Upper lobe of left lung (tissue), 6 donors: ENCODE measurements around the gene DPP4. TPM values are rescaled to one million over a fixed set of nuclear protein-coding genes. Genes with fewer than 3 reads are reported as not detected.

Source experiments
- ATAC-seq, 2 donors: fragments of 200-7000 bp; cut with Tn5 transposase; one replicate each; pipeline ENCODE4 v1.9.1; 2022; ENCODE audit warnings: mild to moderate bottlenecking in 2 of 2, moderate library complexity in 2 of 2; ENCODE audit not compliant: low FRiP score in 2 of 2
- DNase-seq, 2 donors: peaks; one replicate each; pipeline ENCODE4 v3.0.0-alpha.2; 2019 to 2020
- H3K27ac ChIP-seq, 4 donors: fragments of 200-600 bp; sonication (generic); one replicate each; pipeline ENCODE4 v1.5.1; 2016 to 2019
- H3K27me3 ChIP-seq, 4 donors: fragments of 200-600 bp; sonication (generic); one replicate each; pipeline ENCODE4 v1.5.1; 2017 to 2019
- H3K36me3 ChIP-seq, 4 donors: fragments of 200-600 bp; sonication (generic); one replicate each; pipeline ENCODE4 v1.5.1; 2016 to 2019
- H3K4me1 ChIP-seq, 4 donors: fragments of 200-600 bp; sonication (generic); one replicate each; pipeline ENCODE4 v1.5.1; 2018 to 2019
- H3K4me3 ChIP-seq, 4 donors: fragments of 200-600 bp; sonication (generic); one replicate each; pipeline ENCODE4 v1.5.1; 2017 to 2019; ENCODE audit warnings: mild to moderate bottlenecking in 2 of 4, moderate library complexity in 1 of 4
- H3K9me3 ChIP-seq, 4 donors: fragments of 200-600 bp; sonication (generic); one replicate each; pipeline ENCODE4 v1.5.1; 2018 to 2019
- EP300 ChIP-seq, 4 donors: sonication (generic); formaldehyde crosslinking; IDR thresholded peaks; one replicate each; pipeline ENCODE4 v1.5.1; 2017; ENCODE audit warnings: antibody characterized with exemption in 4 of 4, control low read depth in 2 of 4
- POLR2A ChIP-seq, 4 donors: fragments of 450-650 bp; IDR thresholded peaks; one replicate each; pipeline ENCODE4 v1.5.1; 2016 to 2017; ENCODE audit warnings: antibody characterized with exemption in 4 of 4, mild to moderate bottlenecking in 2 of 4
- POLR2AphosphoS5 ChIP-seq, 2 donors: sonication (generic); formaldehyde crosslinking; IDR thresholded peaks; one replicate each; pipeline ENCODE4 v1.5.1; 2017; ENCODE audit warnings: antibody characterized with exemption in 2 of 2
- WGBS, 2 donors: methylation state at CpG; one replicate each; pipeline ENCODE4 v1.1.5; 2017 to 2018; 5-methylcytosine and 5-hydroxymethylcytosine counted together
- total RNA-seq, 6 donors: library from RNA; depleted of rRNA in 4 of 6; stranded (reverse); fragments of >200 nt in 4 of 6; gene quantifications; one replicate each; pipeline versions ENCODE4 v1.1.0 to v1.2.1, GENCODE V29; 2016 to 2021
- TF ChIP-seq, protein P1 (sequence below), 6 experiments: fragments of 450-650 bp in 4 of 6; fragments of 200-600 bp in 2 of 6; sonication (generic) in 2 of 6; IDR thresholded peaks; one replicate each; pipeline ENCODE4 v1.5.1; 2016 to 2019; ENCODE audit warnings: antibody characterized with exemption in 6 of 6
- donor health status: DM: no; HTN: no; CAD: no; lungs with moderate emphysema.
- donor health status: DM: no; HTN: yes; CAD: no; lungs with severe emphysema.

Gene DPP4
- total RNA-seq, 6 donors from 2014 or later = 16.4 to 77.3 (median 27.5) TPM

DNA sequence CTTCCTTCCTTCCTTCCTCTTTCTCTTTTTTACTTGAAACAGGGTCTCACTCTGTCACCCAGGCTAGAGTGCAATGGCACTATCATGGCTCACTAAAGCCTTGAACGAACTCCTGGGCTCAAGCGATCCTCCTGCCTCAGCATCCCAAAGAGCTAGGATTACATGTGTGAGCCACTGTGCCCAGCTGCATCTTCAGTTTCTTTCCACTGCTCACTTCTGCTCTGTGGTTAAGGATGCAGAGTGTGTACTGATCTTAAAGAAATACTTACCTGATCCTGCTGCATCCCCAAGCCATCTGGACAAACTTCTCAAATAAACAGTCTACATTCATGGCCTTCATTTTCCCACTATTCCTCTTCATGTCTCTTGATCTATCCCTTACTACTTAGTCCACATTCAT, 13.0 kb downstream of the DPP4 start:
- DNase-seq = no peak
- 95 to 96% methylated on average over 2 of the region's 2 CpGs for WGBS, 2 donors

DNA sequence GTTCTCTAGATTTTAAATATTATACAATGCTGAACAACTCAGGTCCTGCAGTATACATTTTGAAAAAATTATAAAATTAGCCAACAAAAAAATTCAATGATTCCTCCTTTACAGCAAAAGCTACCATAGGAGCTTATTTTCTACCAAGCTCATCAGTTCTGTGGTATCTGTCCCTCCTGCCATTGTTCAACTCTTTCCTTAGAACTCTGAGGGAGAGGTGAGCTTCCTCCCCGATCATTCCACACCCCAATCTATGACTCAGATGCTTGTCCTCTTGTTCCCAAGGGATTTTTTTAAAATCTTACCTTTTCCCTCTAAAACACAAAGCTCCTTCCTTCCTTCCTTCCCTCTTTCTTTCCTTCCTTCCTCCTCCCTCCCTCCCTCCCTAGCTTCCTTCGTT, 13.5 kb downstream of the DPP4 start:
- Histone ChIP-seq H3K9me3 (peaks cover 0 to 6% (median 6%) of the 10 kb centered on the region in 4 donors), H3K27ac (peak overlapping the region in 1 of 4 donors; percentile 73), H3K4me1 (peaks cover 0 to 4% (median 0%) of the 10 kb centered on the region in 4 donors), H3K4me3 (no peak overlapping the region), H3K36me3 (no peaks in the 10 kb centered on the region), H3K27me3 (no peaks in the 10 kb centered on the region)
- 58 to 74% methylated on average over 2 of the region's 2 CpGs for WGBS, 2 donors
- no peak for TF ChIP-seq POLR2AphosphoS5 (IDR thresholded peaks at IDR 0.05)
- TF ChIP-seq POLR2A (IDR thresholded peaks at IDR 0.05) = no peak
- TF ChIP-seq, protein P1, sequence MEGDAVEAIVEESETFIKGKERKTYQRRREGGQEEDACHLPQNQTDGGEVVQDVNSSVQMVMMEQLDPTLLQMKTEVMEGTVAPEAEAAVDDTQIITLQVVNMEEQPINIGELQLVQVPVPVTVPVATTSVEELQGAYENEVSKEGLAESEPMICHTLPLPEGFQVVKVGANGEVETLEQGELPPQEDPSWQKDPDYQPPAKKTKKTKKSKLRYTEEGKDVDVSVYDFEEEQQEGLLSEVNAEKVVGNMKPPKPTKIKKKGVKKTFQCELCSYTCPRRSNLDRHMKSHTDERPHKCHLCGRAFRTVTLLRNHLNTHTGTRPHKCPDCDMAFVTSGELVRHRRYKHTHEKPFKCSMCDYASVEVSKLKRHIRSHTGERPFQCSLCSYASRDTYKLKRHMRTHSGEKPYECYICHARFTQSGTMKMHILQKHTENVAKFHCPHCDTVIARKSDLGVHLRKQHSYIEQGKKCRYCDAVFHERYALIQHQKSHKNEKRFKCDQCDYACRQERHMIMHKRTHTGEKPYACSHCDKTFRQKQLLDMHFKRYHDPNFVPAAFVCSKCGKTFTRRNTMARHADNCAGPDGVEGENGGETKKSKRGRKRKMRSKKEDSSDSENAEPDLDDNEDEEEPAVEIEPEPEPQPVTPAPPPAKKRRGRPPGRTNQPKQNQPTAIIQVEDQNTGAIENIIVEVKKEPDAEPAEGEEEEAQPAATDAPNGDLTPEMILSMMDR (IDR thresholded peaks at IDR 0.05) = no peak
- no peak for TF ChIP-seq EP300 (IDR thresholded peaks at IDR 0.05)
- DNase-seq (no peak), ATAC-seq (no peak)

More for the DNA sequence above, 13.0 kb downstream of the DPP4 start:
- no peak for ATAC-seq
- H3K36me3 ChIP-seq = no peaks in the 10 kb centered on the region
- TF ChIP-seq POLR2A (IDR thresholded peaks at IDR 0.05) (no peak), EP300 (IDR thresholded peaks at IDR 0.05) (no peak), POLR2AphosphoS5 (IDR thresholded peaks at IDR 0.05) (no peak)
- TF ChIP-seq, protein P1 (IDR thresholded peaks at IDR 0.05) = no peak
- no peaks in the 10 kb centered on the region for H3K27me3 ChIP-seq
- no peak overlapping the region for H3K27ac ChIP-seq
- H3K4me3 ChIP-seq = no peak overlapping the region
- peaks cover 0 to 4% (median 0%) of the 10 kb centered on the region in 4 donors for H3K4me1 ChIP-seq
- peaks cover 0 to 6% (median 6%) of the 10 kb centered on the region in 4 donors for H3K9me3 ChIP-seq

DNA sequence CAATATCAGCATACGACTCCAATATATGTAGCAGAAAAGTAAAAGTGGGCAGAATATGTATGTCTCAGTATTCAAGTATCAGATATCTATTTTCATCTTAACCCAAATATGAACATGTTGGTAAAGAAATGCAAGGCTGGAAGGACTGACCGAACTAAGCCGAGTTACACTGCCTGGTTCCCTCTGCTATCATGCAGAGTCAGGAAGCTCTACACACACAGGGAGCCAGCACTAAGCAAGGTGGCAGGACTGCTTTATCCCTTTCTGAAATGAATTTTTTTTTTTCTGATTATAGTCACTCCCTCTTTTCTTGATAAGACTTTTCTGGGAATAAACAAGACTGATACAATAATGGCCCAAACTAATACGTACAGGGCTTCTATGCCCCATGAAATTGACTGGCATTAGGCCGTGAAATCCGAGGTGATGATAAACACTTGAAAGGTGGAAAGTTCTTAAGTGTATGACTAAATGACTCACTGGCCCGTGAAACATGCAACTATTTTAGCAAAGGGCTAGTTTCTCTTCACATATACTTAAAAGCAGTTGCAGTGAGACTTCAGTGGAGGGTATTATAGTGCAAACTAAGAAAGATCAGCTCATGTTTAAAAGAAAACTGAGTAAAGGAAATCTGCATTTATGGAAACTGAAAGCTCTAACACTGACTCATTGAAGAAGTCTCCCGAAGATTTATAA, 14.9 kb downstream of the DPP4 start:
- no peak overlapping the region for H3K4me3 ChIP-seq
- ATAC-seq = peak; percentile 64 to 66
- H3K27ac ChIP-seq = peak overlapping the region; percentile 14 to 80 (median 52)

DNA sequence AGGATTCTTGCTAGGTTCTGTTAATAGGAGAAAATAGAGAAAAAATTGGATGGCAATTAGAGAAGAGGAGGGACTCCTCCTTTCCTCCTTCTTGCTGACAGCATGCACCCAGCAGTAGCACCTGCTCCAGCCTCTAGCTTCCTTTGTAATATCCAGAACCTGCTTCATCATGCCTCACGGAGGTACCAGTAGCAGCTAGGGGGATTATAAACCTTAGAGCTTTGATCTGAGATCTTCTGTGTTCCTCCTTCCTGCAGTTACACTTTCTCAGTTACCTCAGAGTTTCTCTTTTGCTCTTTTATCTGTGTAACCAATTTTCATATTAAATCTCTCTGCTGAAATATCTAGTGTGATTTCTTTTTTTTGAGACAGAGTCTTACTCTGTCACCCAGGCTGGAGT, 16.6 kb downstream of the DPP4 start:
- no peak for ATAC-seq
- TF ChIP-seq POLR2AphosphoS5 (IDR thresholded peaks at IDR 0.05) = no peak
- TF ChIP-seq POLR2A (IDR thresholded peaks at IDR 0.05) = no peak
- TF ChIP-seq, protein P1 (IDR thresholded peaks at IDR 0.05) = no peak
- TF ChIP-seq EP300 (IDR thresholded peaks at IDR 0.05) = no peak
- WGBS, 2 donors = 75 to 78% methylated on average over 1 of the region's 1 CpG
- H3K27ac ChIP-seq = peak overlapping the region in 1 of 4 donors; percentile 73
- H3K4me3 ChIP-seq = no peak overlapping the region
- H3K4me1 ChIP-seq = peaks cover 0 to 4% (median 0%) of the 10 kb centered on the region in 4 donors
- H3K9me3 ChIP-seq = peaks cover 0 to 6% (median 6%) of the 10 kb centered on the region in 4 donors
- no peaks in the 10 kb centered on the region for H3K27me3 ChIP-seq
- DNase-seq = no peak
- H3K36me3 ChIP-seq = no peaks in the 10 kb centered on the region

More for the DNA sequence above, 14.9 kb downstream of the DPP4 start:
- Histone ChIP-seq H3K36me3 (no peaks in the 10 kb centered on the region), H3K27me3 (no peaks in the 10 kb centered on the region), H3K4me1 (peaks cover 0 to 4% (median 0%) of the 10 kb centered on the region in 4 donors), H3K9me3 (peaks cover 0 to 6% (median 6%) of the 10 kb centered on the region in 4 donors)
- 46 to 49% methylated on average over 8 of the region's 8 CpGs for WGBS, 2 donors
- DNase-seq = peak in 1 of 2 donors; percentile 25
- TF ChIP-seq EP300 (IDR thresholded peaks at IDR 0.05) (peak in 1 of 4 donors; percentile 88), POLR2AphosphoS5 (IDR thresholded peaks at IDR 0.05) (peak in 1 of 2 donors; percentile 16), POLR2A (IDR thresholded peaks at IDR 0.05) (no peak)
- TF ChIP-seq, protein P1 (IDR thresholded peaks at IDR 0.05) = no peak
